ENCODE measurements around the gene IL12RB2.

The IL12RB2 gene

DNA sequence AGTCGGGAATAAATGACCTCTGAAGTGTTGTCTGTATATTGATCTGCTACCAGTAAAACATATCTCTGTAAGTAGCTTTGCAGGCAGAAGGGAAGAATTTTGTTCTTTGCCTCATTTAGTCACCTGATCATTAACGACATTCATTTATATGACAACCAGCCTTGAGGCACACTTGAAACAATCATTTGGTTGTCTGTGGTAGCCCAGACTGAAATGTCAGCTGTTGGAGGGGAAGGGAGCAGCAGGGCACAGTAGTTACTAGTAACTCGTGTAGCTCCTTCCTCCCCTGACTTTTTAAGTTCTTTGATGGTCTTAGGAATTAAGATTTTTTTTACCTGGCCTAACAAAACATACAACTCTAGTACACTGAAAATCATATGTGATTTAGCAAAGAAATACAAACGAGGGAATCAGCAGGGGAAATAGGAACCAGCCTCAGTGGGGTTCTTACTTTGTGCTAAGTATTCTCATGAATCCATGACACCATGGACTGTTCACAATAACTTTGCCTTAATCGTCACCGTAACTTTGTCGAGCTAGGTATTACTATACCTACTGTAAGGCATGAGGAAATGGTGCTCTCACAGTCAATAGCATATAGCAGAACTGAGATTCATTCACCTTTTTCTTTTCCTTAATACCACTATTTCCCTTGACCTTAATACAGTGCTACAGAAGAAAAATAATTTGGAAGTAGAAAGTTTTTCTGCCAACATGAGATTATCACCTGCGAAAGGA, 6.4 kb downstream of the IL12RB2 start:
- H3K4me3 ChIP-seq (ENCODE audit: low read depth, low read length, poor library complexity, severe bottlenecking): no peak overlapping the region
- TF ChIP-seq EZH2 (IDR thresholded peaks at IDR 0.05; ENCODE audit: borderline replicate concordance, low read length): no peak
- TF ChIP-seq, protein P1, sequence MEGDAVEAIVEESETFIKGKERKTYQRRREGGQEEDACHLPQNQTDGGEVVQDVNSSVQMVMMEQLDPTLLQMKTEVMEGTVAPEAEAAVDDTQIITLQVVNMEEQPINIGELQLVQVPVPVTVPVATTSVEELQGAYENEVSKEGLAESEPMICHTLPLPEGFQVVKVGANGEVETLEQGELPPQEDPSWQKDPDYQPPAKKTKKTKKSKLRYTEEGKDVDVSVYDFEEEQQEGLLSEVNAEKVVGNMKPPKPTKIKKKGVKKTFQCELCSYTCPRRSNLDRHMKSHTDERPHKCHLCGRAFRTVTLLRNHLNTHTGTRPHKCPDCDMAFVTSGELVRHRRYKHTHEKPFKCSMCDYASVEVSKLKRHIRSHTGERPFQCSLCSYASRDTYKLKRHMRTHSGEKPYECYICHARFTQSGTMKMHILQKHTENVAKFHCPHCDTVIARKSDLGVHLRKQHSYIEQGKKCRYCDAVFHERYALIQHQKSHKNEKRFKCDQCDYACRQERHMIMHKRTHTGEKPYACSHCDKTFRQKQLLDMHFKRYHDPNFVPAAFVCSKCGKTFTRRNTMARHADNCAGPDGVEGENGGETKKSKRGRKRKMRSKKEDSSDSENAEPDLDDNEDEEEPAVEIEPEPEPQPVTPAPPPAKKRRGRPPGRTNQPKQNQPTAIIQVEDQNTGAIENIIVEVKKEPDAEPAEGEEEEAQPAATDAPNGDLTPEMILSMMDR (IDR thresholded peaks at IDR 0.05; ENCODE audit: low read length): no peak
- H3K4me2 ChIP-seq (ENCODE audit: low read length): no peak overlapping the region
- H2AFZ ChIP-seq (ENCODE audit: low read length): no peak overlapping the region
- no peaks in the 10 kb centered on the region for H3K27me3 ChIP-seq (ENCODE audit: insufficient read depth, low read length)
- H3K9me2 ChIP-seq (ENCODE audit: low read depth, low read length): no peaks in the 10 kb centered on the region
- no peaks in the 10 kb centered on the region for H3K9me3 ChIP-seq (ENCODE audit: low read length)
- H3K27ac ChIP-seq (ENCODE audit: low read depth, low read length, poor library complexity, severe bottlenecking): no peak overlapping the region
- no peaks in the 10 kb centered on the region for H3F3A ChIP-seq (ENCODE audit: insufficient read depth, low read length)
- H3K4me1 ChIP-seq (ENCODE audit: insufficient read depth, low read length, severe bottlenecking): no peaks in the 10 kb centered on the region
- H3K36me3 ChIP-seq (ENCODE audit: insufficient read depth, low read length): no peaks in the 10 kb centered on the region
- no peaks in the 10 kb centered on the region for H4K20me1 ChIP-seq (ENCODE audit: insufficient read depth, low read length)
- H3K9ac ChIP-seq (ENCODE audit: low read length): no peak overlapping the region
- no peaks in the 10 kb centered on the region for H3K79me2 ChIP-seq (ENCODE audit: insufficient read depth, low read length)

DNA sequence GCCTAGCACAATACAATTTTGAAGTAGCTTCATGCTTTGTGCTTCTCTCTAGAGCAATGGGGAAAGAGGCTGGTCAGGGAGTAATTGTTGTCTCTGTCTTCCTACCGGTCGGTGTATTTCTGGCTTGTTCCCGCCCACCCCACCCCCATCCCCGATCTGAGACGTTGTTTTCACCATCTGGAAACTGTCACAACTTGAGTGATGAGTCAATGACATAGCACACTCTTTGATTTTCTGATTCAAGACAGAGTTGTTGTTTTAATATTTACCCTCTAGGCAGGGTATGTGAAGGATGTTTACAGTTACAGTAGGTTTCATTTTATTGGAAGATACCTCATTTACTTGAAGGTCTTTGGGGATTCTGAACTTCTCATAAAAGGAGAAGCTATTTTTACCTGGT, 7.0 kb downstream of the IL12RB2 start:
- no peaks in the 10 kb centered on the region for H4K20me1 ChIP-seq (ENCODE audit: insufficient read depth, low read length)
- H3K4me1 ChIP-seq (ENCODE audit: insufficient read depth, low read length, severe bottlenecking): no peaks in the 10 kb centered on the region
- no peak overlapping the region for H3K9ac ChIP-seq (ENCODE audit: low read length)
- H3K27ac ChIP-seq (ENCODE audit: low read depth, low read length, poor library complexity, severe bottlenecking): no peak overlapping the region
- H3K9me3 ChIP-seq (ENCODE audit: low read length): no peaks in the 10 kb centered on the region
- no peaks in the 10 kb centered on the region for H3F3A ChIP-seq (ENCODE audit: insufficient read depth, low read length)
- H3K27me3 ChIP-seq (ENCODE audit: insufficient read depth, low read length): no peaks in the 10 kb centered on the region
- H2AFZ ChIP-seq (ENCODE audit: low read length): no peak overlapping the region
- H3K79me2 ChIP-seq (ENCODE audit: insufficient read depth, low read length): no peaks in the 10 kb centered on the region
- no peaks in the 10 kb centered on the region for H3K9me2 ChIP-seq (ENCODE audit: low read depth, low read length)
- TF ChIP-seq EZH2 (IDR thresholded peaks at IDR 0.05; ENCODE audit: borderline replicate concordance, low read length): no peak
- TF ChIP-seq, protein P1 (IDR thresholded peaks at IDR 0.05; ENCODE audit: low read length): no peak
- no peak overlapping the region for H3K4me3 ChIP-seq (ENCODE audit: low read depth, low read length, poor library complexity, severe bottlenecking)
- no peaks in the 10 kb centered on the region for H3K36me3 ChIP-seq (ENCODE audit: insufficient read depth, low read length)
- H3K4me2 ChIP-seq (ENCODE audit: low read length): no peak overlapping the region

- no peak overlapping the region for H2AFZ ChIP-seq (ENCODE audit: low read length)
- no peaks in the 10 kb centered on the region for H3K9me2 ChIP-seq (ENCODE audit: low read depth, low read length)
- TF ChIP-seq, protein P1 (IDR thresholded peaks at IDR 0.05; ENCODE audit: low read length): no peak
- H3K27ac ChIP-seq (ENCODE audit: low read depth, low read length, poor library complexity, severe bottlenecking): no peak overlapping the region
- H3K79me2 ChIP-seq (ENCODE audit: insufficient read depth, low read length): no peaks in the 10 kb centered on the region
- H3K36me3 ChIP-seq (ENCODE audit: insufficient read depth, low read length): no peaks in the 10 kb centered on the region
- H3K4me2 ChIP-seq (ENCODE audit: low read length): no peak overlapping the region
- no peaks in the 10 kb centered on the region for H3F3A ChIP-seq (ENCODE audit: insufficient read depth, low read length)
- H3K27me3 ChIP-seq (ENCODE audit: insufficient read depth, low read length): no peaks in the 10 kb centered on the region
- H4K20me1 ChIP-seq (ENCODE audit: insufficient read depth, low read length): no peaks in the 10 kb centered on the region
- no peak overlapping the region for H3K9ac ChIP-seq (ENCODE audit: low read length)
- no peaks in the 10 kb centered on the region for H3K4me1 ChIP-seq (ENCODE audit: insufficient read depth, low read length, severe bottlenecking)
- no peaks in the 10 kb centered on the region for H3K9me3 ChIP-seq (ENCODE audit: low read length)
- H3K4me3 ChIP-seq (ENCODE audit: low read depth, low read length, poor library complexity, severe bottlenecking): no peak overlapping the region
Measured at GRCh38 chr1:67316180-67316902, 8.7 kb downstream of the IL12RB2 start.
